Right lobe of liver (tissue), 4 donors: Measurements from ENCODE around the gene CATSPER1.

Experiments used
- POLR2A ChIP-seq: fragments of 450-650 bp; IDR thresholded peaks from one replicate; pipeline ENCODE4 v1.6.1; 2017; ENCODE audit warnings: antibody characterized with exemption, mild to moderate bottlenecking
- TF ChIP-seq, protein P1 (sequence below), 4 donors: fragments of 200-600 bp in 3 of 4; fragments of 450-650 bp in 1 of 4; IDR thresholded peaks; one replicate each; pipeline versions ENCODE4 v1.5.1 to v1.8.0; 2016 to 2022; ENCODE audit warnings: antibody characterized with exemption in 4 of 4, mild to moderate bottlenecking in 2 of 4
- donor health status: DM: no; HTN: no; CAD: no.
- donor health status: DM: no; HTN: no; CAD: no.
- donor health status: DM: no; HTN: yes; CAD: no.

DNA sequence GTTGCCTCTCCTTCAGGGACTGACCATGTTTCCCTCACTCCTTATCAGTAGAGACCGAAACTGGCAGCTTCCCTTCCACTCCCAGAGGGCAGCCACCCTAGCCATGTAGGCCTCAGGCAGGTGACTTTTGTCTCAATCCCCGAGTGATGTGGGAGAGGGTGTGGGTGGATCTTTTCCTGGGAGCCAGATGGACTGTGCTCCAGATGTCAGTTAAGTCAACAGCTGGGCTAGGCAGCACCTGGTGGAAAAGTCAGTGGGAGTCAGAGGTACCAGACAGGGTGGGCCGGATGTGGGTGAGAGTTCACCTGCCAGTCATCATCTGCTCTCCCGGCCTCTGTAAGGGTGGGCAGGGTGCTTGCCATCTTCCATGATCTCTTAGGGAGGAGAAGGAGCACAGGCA is 22.1 kb downstream of the CATSPER1 start:
- TF ChIP-seq, protein P1, sequence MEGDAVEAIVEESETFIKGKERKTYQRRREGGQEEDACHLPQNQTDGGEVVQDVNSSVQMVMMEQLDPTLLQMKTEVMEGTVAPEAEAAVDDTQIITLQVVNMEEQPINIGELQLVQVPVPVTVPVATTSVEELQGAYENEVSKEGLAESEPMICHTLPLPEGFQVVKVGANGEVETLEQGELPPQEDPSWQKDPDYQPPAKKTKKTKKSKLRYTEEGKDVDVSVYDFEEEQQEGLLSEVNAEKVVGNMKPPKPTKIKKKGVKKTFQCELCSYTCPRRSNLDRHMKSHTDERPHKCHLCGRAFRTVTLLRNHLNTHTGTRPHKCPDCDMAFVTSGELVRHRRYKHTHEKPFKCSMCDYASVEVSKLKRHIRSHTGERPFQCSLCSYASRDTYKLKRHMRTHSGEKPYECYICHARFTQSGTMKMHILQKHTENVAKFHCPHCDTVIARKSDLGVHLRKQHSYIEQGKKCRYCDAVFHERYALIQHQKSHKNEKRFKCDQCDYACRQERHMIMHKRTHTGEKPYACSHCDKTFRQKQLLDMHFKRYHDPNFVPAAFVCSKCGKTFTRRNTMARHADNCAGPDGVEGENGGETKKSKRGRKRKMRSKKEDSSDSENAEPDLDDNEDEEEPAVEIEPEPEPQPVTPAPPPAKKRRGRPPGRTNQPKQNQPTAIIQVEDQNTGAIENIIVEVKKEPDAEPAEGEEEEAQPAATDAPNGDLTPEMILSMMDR (IDR thresholded peaks at IDR 0.05) = no peak
- TF ChIP-seq POLR2A = no peak
